ENCODE results near the gene DEFB119. TPM values are rescaled to one million over a fixed set of nuclear protein-coding genes. Genes with fewer than 3 reads are reported as not detected.

Gene DEFB119, protein sequence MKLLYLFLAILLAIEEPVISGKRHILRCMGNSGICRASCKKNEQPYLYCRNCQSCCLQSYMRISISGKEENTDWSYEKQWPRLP
- not detected in 2 replicates for total RNA-seq (2011; cell fraction: chromatin; rRNA removed; ENCODE audit: low replicate concordance)
- not detected in 2 replicates for total RNA-seq (2011; cell fraction: nucleolus; rRNA removed)
- not detected in 2 replicates for total RNA-seq (2011; cell fraction: nucleoplasm; rRNA removed)
- total RNA-seq (2014; rRNA removed) (not detected in 2 replicates), total RNA-seq (2014; rRNA removed; fragmentation: Illumina TruSeq; extraction: Trizol) (not detected in 2 replicates), total RNA-seq (2015; rRNA removed; fragmentation: Illumina TruSeq; extraction: Trizol) (not detected in 2 replicates), total RNA-seq (2021) (not detected in 2 replicates), polyA plus RNA-seq (2011; rRNA removed) (not detected in 2 replicates), polyA plus RNA-seq (2014; fragmentation: Illumina TruSeq; extraction: Trizol) (not detected in 2 replicates), polyA plus RNA-seq (2014; fragmentation: Nextera tagmentation; extraction: Ambion mirVana) (not detected), polyA plus RNA-seq (2014; rRNA removed) (not detected in 2 replicates), polyA minus RNA-seq (2011; rRNA and poly(A)+ RNA removed) (not detected in 2 replicates), Bru-seq, nascent RNA (not detected), BruChase-seq, experiment 1, labeled RNA remaining after a 2-hour chase (not detected), BruChase-seq, experiment 2, labeled RNA remaining after a 6-hour chase (not detected)
- polyA plus RNA-seq (2011; cell fraction: cytosol; rRNA removed), result not detected in 2 replicates
- polyA plus RNA-seq (2011; cell fraction: nucleus; rRNA removed), result not detected in 2 replicates
- not detected in 2 replicates for polyA plus RNA-seq (2012)
- polyA minus RNA-seq (2011; cell fraction: cytosol; rRNA and poly(A)+ RNA removed), result not detected in 2 replicates
- polyA minus RNA-seq (2011; cell fraction: nucleus; rRNA and poly(A)+ RNA removed), result not detected in 2 replicates
- long read RNA-seq, experiment 1, result 0 reads
- long read RNA-seq, experiment 2, result 0 reads
- long read RNA-seq, experiment 3, result 0 reads

DNA sequence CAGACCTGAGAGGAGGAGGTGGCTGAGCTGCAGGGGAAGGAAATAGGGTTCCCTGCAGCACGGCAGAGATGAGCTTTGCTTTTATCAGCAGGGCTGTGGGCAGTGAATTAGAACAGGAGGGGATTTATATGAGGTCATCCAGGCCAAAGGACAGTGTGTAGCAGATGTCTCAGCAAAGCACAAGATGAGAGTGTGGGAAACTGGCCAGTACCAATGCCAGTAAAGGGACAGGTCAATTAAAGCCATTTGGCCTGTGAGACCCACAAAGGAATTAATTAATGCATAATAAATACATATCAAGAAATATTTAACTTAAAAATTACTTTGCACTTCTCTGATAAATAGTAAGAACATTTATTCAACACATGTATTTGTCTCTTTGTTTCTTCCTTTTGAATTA is at the start of gene DEFB119:
Gene DEFB119 (minus strand): TSS at position 101 of the 400 bp plus-strand sequence. CDS start 107 bp downstream, outside the sequence.
- no peaks in the 10 kb centered on the region for H4K20me1 ChIP-seq (replicated peaks; ENCODE audit: control insufficient read depth, insufficient read depth, low read length)
- no TSS peak for BruUV-seq (replicated peaks)
- no peak within 1 kb of the TSS for H3K4me3 ChIP-seq
- H3K4me1 ChIP-seq (replicated peaks in 1 of 2; ENCODE audit: control insufficient read depth in 2 of 2, insufficient read depth in 2 of 2, low read length in 2 of 2), result no peaks in the 10 kb centered on the region
- FAIRE-seq (no peak), DNase-seq (ENCODE audit: extremely low read depth in 1 of 4, low spot score in 3 of 4) (no peak), ATAC-seq (no peak)
- no peak within 1 kb of the TSS for H2AFZ ChIP-seq (ENCODE audit: low read depth, low read length)
- ChIA-PET POLR2A (no interaction called here), CTCF (ENCODE audit: low intra/inter-chr PET ratio) (no interaction called here)
- no peak within 1 kb of the TSS for H3K4me2 ChIP-seq (ENCODE audit: insufficient read depth, low read length)
- H3K79me2 ChIP-seq (ENCODE audit: control insufficient read depth, insufficient read depth, low read length), result no peaks in the 10 kb centered on the region
- H3K9me1 ChIP-seq (ENCODE audit: control insufficient read depth, insufficient read depth, low read length), result no peaks in the 10 kb centered on the region
- no peaks in the 10 kb centered on the region; a peak in 1 of 5 replicates for H3K27me3 ChIP-seq (ENCODE audit: control insufficient read depth in 2 of 2, insufficient read depth in 2 of 2, low read length in 2 of 2)
- no peak for TF ChIP-seq CSDE1 (IDR thresholded peaks at IDR 0.05)
- TF ChIP-seq, protein P1, sequence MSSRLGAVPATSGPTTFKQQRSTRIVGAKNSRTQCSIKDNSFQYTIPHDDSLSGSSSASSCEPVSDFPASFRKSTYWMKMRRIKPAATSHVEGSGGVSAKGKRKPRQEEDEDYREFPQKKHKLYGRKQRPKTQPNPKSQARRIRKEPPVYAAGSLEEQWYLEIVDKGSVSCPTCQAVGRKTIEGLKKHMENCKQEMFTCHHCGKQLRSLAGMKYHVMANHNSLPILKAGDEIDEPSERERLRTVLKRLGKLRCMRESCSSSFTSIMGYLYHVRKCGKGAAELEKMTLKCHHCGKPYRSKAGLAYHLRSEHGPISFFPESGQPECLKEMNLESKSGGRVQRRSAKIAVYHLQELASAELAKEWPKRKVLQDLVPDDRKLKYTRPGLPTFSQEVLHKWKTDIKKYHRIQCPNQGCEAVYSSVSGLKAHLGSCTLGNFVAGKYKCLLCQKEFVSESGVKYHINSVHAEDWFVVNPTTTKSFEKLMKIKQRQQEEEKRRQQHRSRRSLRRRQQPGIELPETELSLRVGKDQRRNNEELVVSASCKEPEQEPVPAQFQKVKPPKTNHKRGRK (tag; IDR thresholded peaks at IDR 0.05), result no peak
- no peaks in the 10 kb centered on the region for H3K36me3 ChIP-seq (ENCODE audit: control insufficient read depth, insufficient read depth, low read length)
- no peaks in the 10 kb centered on the region for H3K9me3 ChIP-seq (replicated peaks; ENCODE audit: control insufficient read depth, insufficient read depth, low read depth, low read length)
- in situ Hi-C loops (cut with MboI), result no loop called here
- H3K9ac ChIP-seq (ENCODE audit: insufficient read depth in 1 of 2, low read depth in 2 of 2, low read length in 2 of 2), result no peak within 1 kb of the TSS
- WGBS (ENCODE audit: insufficient coverage, low coverage, missing lambda C conversion rate), result 0% methylated on average over 1 of the region's 1 CpG
- intact Hi-C loops (cut with micrococcal nuclease), result no loop called here
- H3K27ac ChIP-seq (ENCODE audit: extremely low read depth, low read depth, low read length), result no peak within 1 kb of the TSS
